Activated naive CD8-positive, alpha-beta T cell treated with anti-CD3 and anti-CD28 coated beads, Interleukin-2, amount 10 ng/mL, durations not matched to agents 7 days and 5 days (primary cell): Measurements from ENCODE around the gene PILRA. TPM values are rescaled to one million over a fixed set of nuclear protein-coding genes. Genes with fewer than 3 reads are reported as not detected.
"Not testable (repeated sequence)": the region's sequence is repeated elsewhere in the genome, so short reads cannot be mapped to it uniquely, and the experiment has no call there.

Experiments used
- ATAC-seq: fragments of 150-1000 bp; cut with Tn5 transposase; one replicate; pipeline ENCODE4 v1.10.0; 2021; ENCODE audit warnings: low read depth, moderate library complexity
- POLR2A ChIA-PET: fragments of 350-600 bp; sonication (Branson Sonifier 250); formaldehyde crosslinking; loops from one replicate; lab custom pipeline; 2021; ENCODE audit warnings: antibody characterized with exemption; lab: Charles Lee
- DNase-seq: peaks from one replicate; pipeline ENCODE4 v3.0.0; 2021
- H3K27ac Mint-ChIP-seq: one replicate; pipeline ENCODE4 v1.8.0; 2022; ENCODE audit warnings: mild to moderate bottlenecking, mixed read lengths
- H3K27me3 Mint-ChIP-seq: one replicate; pipeline ENCODE4 v1.8.0; 2022; ENCODE audit warnings: mild to moderate bottlenecking, moderate library complexity, mixed read lengths
- H3K36me3 Mint-ChIP-seq: one replicate; pipeline ENCODE4 v1.8.0; 2021; ENCODE audit warnings: mild to moderate bottlenecking, mixed read lengths
- H3K4me1 Mint-ChIP-seq: one replicate; pipeline ENCODE4 v1.8.0; 2021; ENCODE audit warnings: mixed read lengths
- H3K4me3 Mint-ChIP-seq: one replicate; pipeline ENCODE4 v1.8.0; 2022; ENCODE audit warnings: mild to moderate bottlenecking, moderate library complexity, mixed read lengths
- H3K9me3 Mint-ChIP-seq: one replicate; pipeline ENCODE4 v1.8.0; 2021; ENCODE audit warnings: mixed read lengths
- total RNA-seq, 2 experiments: library from RNA; stranded (reverse); gene quantifications; one replicate each; pipeline ENCODE4 v1.2.3, GENCODE V29; 2021

PILRA gene
- total RNA-seq, 2 experiments from 2014 or later, result 4.1 to 5.1 TPM

DNA sequence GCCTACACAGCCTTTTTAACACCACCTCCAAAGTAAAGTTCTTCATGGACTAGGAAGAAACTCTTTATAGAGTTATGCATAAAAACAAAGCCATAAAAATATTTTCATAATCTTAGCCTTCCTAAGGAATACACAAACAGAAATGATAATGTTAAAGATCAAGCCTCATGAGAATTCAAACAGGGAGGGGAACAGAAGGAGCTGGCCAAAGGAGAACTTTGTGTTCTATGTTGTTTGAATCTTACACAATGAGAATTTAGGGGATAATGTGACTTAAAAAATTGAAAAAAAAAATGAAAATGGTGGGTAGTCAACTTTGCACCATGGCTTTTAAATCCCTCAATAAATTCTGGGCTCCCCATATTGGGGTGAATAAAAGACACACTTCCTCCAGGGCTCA, 24.5 kb upstream of the PILRA start:
- Mint-ChIP-seq H3K4me1 (peaks cover 46% of the 10 kb centered on the region), H3K27ac (peak overlapping the region; percentile 38), H3K27me3 (no peaks in the 10 kb centered on the region), H3K4me3 (no peak overlapping the region), H3K36me3 (peaks cover 35% of the 10 kb centered on the region), H3K9me3 (no peaks in the 10 kb centered on the region)
- ATAC-seq (no peak), DNase-seq (no peak)
- POLR2A ChIA-PET, result interaction anchor here (0.6 to 1.5 kb wide), 2 partner anchors 80 to 107 kb away, joined by 3 to 4 read pairs; partner anchors contain the start of gene ZCWPW1

DNA sequence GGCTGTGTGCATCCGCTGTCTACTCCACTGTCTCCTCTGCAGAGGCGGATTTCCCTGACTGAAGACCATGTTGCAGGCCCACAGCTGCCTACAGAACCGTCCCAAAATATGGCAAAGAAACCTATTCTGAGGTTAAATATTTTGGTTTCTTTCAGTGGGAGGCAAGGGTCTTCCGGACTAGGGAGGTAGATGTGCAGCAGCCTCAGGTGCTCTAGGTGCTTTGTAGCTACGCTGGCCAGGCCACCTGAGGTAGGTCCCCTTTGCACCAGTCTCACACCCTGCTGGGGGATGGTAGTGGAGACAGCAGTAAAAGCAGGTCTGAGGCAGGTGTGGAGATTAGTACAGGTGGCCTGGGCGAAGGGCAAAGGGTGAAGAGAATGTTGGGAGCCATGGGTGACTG, 23.5 kb upstream of the PILRA start:
- Mint-ChIP-seq H3K36me3 (peaks cover 36% of the 10 kb centered on the region), H3K9me3 (no peaks in the 10 kb centered on the region), H3K4me1 (peaks cover 40% of the 10 kb centered on the region), H3K27ac (peak overlapping the region; percentile 72), H3K27me3 (no peaks in the 10 kb centered on the region), H3K4me3 (no peak overlapping the region)
- DNase-seq (no peak), ATAC-seq (no peak)
- POLR2A ChIA-PET, result interaction anchor here (1.5 kb wide), 1 partner anchor 79 kb away, joined by 4 read pairs; the partner anchor contains the start of gene ZCWPW1

DNA sequence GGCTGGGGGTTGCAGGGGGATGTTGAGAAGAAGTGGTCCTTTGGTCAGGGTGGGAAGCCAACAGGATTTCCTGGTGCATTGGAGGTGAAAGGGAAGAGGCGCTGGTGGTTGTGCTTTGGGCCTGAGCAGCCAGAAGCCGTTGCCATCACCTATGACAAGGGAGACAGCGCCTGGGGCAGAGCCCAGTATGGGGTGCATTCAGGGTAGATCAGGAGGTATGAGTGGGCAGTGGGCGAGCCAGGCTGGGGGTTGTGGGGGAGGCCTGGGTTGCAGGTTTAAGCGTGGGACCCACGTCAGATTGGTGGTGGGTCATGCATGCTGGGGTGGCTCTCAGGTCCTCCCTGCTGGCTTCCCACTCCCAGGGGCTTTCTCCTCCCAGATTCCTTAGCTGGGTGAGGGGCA, 21.6 kb upstream of the PILRA start:
- peak overlapping the region; percentile 95 for H3K27ac Mint-ChIP-seq
- H3K36me3 Mint-ChIP-seq, result peaks cover 40% of the 10 kb centered on the region
- POLR2A ChIA-PET, result interaction anchor here (0.6 kb wide), 1 partner anchor 963 kb away, joined by 7 read pairs; no protein-coding TSS in a partner anchor
- peak overlapping the region; percentile 82 for H3K4me3 Mint-ChIP-seq
- DNase-seq (no peak), ATAC-seq (peak; percentile 34)
- H3K4me1 Mint-ChIP-seq, result peaks cover 33% of the 10 kb centered on the region
- H3K27me3 Mint-ChIP-seq, result no peaks in the 10 kb centered on the region
- no peaks in the 10 kb centered on the region for H3K9me3 Mint-ChIP-seq

DNA sequence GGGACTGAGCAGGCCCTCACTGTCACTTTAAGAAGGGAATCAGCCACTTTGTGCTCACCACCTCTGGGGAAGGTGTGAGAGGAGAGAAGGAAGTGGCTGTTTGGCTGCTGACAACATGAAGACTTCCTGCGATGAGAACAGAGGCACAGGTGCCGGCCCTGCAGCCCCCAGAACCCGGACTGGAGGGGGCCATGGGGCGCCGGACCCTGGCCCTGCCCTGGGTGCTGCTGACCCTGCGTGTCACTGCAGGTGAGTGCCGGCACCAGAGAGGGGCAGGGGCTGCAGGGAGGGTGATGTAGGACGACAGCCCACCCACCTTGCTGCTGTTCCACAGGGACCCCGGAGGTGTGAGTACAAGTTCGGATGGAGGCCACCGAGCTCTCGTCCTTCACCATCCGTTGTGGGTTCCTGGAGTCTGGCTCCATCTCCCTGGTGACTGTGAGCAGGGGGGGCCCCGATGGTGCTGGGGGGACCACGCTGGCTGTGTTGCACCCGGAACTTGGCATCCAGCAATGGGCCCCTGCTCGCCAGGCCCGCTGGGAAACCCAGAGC, 21.0 kb upstream of the PILRA start:
- POLR2A ChIA-PET, result interaction anchor here (0.6 to 1.5 kb wide), 5 partner anchors 16 to 187 kb away, joined by 3 to 5 read pairs (median 3); partner anchors contain the start of gene MEPCE
- DNase-seq (peak; percentile 49), ATAC-seq (peak; percentile 83)
- H3K4me1 Mint-ChIP-seq, result peaks cover 31% of the 10 kb centered on the region
- not testable (repeated sequence) for H3K9me3 Mint-ChIP-seq, H3K27me3 Mint-ChIP-seq
- H3K27ac Mint-ChIP-seq, result peak overlapping the region; percentile 95
- H3K36me3 Mint-ChIP-seq, result peaks cover 36% of the 10 kb centered on the region
- H3K4me3 Mint-ChIP-seq, result peak overlapping the region; percentile 82

DNA sequence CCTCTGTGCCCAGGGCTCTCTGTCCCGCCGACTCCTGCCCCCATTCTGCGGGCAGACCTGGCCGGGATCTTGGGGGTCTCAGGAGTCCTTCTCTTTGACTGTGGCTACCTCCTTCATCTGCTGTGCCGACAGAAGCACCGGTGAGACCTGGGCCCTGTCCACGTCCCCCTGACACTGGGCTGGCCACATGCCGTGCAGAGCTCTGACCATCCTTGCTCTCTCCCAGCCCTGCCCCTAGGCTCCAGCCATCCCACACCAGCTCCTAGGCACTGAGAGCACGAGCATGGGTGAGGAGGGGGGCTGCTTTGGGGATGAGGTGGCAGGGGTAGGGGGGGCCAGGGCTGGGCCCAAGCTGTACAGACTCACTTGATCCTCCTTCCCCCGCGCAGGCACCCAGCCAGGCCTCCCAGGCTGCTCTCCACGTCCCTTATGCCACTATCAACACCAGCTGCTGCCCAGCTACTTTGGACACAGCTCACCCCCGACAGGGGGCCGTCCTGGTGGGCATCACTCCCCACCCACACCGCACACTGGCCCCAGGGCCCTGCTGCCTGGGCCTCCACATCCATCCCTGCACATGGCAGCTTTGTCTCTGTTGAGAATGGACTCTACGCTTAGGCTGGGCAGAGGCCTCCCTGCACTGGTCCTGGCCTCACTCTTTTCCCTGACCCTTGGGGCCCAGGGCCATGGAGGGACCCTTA, 20.2 kb upstream of the PILRA start:
- POLR2A ChIA-PET, result interaction anchor here (0.6 to 1.5 kb wide), 6 partner anchors 16 to 188 kb away, joined by 3 to 5 read pairs (median 4); partner anchors contain the start of gene MEPCE
- DNase-seq (no peak), ATAC-seq (no peak)
- Mint-ChIP-seq H3K36me3 (peaks cover 31% of the 10 kb centered on the region), H3K27ac (peak overlapping the region; percentile 95), H3K4me3 (peak overlapping the region; percentile 82), H3K27me3 (no peaks in the 10 kb centered on the region), H3K9me3 (no peaks in the 10 kb centered on the region), H3K4me1 (peaks cover 28% of the 10 kb centered on the region)

DNA sequence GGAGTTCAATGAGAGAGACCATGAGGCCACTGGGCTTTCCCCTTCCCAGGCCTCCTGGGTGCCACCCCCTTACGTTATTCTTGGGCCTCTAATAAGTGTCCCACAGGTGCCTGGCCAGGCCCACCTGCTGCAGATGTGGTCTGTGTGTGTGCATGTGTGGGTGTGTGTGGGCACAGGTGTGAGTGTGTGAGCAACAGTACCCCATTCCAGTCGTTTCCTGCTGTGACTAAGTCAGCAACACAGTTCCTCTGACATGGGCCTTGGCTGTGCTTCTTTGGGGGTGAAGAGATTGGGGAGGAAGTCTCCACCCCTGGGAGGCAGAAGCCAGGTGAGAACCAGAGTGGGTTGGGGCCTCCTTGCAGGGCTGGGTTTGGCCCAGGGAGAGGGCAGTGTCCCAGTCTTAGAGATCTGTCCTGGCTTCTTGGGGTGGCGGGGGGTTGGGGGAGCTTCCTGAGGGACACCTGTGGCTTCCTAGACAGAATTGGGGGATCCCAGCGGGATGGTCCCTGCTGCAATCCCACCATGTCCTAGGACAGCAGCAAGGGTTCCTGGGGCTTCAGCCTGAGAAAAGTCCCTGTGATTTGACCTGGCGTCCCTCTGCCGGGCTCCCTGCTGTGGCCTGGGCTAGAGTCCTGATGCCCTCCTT, 19.5 kb upstream of the PILRA start:
- H3K9me3 Mint-ChIP-seq, result no peaks in the 10 kb centered on the region
- ATAC-seq (peak; percentile 48), DNase-seq (peak; percentile 43)
- peak overlapping the region; percentile 95 for H3K27ac Mint-ChIP-seq
- H3K27me3 Mint-ChIP-seq, result no peaks in the 10 kb centered on the region
- H3K4me3 Mint-ChIP-seq, result peak overlapping the region; percentile 82
- peaks cover 29% of the 10 kb centered on the region for H3K36me3 Mint-ChIP-seq
- POLR2A ChIA-PET, result interaction anchor here (0.8 to 1.5 kb wide), 3 partner anchors 15 to 75 kb away, joined by 3 to 5 read pairs (median 4); partner anchors contain the start of gene ZCWPW1
- peaks cover 28% of the 10 kb centered on the region for H3K4me1 Mint-ChIP-seq

DNA sequence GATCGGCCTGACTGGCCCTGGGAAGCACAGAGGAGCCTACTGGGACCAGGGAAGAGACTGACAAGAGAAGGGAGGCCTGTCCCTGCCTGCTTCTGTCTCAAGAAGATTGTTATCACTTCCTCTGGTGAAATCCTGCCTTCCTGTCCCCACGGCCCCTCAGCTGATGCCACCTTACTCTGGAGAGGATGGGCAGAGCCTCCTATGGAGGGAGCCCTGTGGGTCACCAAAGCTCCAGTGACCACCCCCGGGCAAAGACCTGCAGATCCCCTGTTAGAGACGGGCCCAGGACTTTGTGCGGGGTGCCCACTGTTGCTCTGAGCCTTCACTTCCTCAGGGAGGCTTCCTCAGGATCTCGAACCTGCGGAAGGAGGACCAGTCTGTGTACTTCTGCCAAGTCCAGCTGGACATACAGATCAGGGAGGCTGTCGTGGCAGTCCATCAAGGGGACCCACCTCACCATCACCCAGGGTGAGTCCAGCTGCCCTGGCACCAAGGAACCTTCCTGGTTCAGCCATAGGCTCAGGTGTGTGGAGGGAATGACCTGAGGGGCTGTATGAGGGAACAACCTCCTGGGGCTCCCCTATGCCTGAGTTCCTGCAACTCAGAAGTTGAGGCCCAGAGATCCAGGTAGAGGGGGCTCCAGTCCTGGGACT, 16.7 kb upstream of the PILRA start:
- no peak for DNase-seq
- H3K27ac Mint-ChIP-seq, result peak overlapping the region; percentile 21
- H3K9me3 Mint-ChIP-seq, result no peaks in the 10 kb centered on the region
- no peak for ATAC-seq
- peaks cover 28% of the 10 kb centered on the region for H3K36me3 Mint-ChIP-seq
- H3K27me3 Mint-ChIP-seq, result no peaks in the 10 kb centered on the region
- H3K4me3 Mint-ChIP-seq, result no peak overlapping the region
- POLR2A ChIA-PET, result interaction anchor here (1.4 kb wide), 1 partner anchor 9 kb away, joined by 5 read pairs; no protein-coding TSS in a partner anchor
- H3K4me1 Mint-ChIP-seq, result peaks cover 12% of the 10 kb centered on the region

DNA sequence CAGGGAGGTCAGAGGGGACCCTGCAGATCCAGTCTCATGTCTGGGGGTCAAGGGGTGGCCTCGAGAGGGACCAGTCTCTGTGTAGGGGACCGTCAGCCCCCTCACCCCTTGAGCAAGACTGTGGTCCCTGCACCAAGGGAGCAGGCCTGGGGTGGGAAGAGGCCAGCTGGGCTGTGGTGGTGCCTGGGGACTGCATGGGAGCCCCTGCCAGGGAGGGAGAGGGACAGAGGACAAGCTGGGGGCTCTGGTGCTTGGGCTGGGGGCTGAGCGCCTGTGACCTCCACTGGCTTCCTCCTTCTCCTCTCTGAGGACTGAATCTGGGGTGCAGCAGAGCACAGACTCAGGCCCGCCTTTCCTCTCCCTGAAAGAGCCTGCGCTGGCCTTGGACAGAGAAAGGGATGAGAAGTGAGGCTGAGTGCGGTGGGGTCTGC, 16.1 kb upstream of the PILRA start:
- Mint-ChIP-seq H3K9me3 (no peaks in the 10 kb centered on the region), H3K36me3 (peaks cover 30% of the 10 kb centered on the region), H3K4me3 (no peak overlapping the region), H3K4me1 (peaks cover 10% of the 10 kb centered on the region), H3K27ac (no peak overlapping the region), H3K27me3 (no peaks in the 10 kb centered on the region)
- DNase-seq, result no peak
- no peak for ATAC-seq
- POLR2A ChIA-PET, result no interaction called here

DNA sequence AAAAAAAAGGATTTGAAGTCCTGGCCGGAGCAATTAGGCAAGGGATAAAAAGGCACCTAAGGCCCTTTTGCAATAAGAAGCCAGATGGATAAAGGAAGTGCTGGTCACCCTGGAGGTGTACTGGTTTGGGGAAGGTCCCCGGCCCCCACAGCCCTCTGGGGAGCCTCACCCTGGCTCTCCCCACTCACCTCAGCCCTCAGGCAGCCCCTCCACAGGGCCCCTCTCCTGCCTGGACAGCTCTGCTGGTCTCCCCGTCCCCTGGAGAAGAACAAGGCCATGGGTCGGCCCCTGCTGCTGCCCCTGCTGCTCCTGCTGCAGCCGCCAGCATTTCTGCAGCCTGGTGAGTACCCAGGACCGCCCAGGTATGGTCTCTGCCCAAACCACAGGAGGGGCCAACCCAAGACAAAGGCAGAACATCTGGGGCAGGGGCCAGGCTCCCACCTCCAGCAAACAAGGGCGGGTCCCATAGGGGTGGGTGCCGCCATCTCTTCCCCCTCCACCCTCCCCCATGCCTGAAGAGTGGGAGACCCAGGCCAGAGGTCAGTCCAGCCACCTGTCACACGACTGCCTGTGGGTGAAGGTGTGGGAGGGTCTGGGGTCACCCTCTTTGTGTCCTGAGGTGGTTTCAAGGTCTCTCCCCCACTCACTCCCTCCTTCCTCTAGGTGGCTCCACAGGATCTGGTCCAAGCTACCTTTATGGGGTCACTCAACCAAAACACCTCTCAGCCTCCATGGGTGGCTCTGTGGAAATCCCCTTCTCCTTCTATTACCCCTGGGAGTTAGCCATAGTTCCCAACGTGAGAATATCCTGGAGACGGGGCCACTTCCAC, 15.0 kb upstream of the PILRA start, which contains the start of gene PILRB:
TSS of gene PILRB (plus strand) at position 91 of the 830 bp plus-strand sequence. CDS start at position 277, 186 bp downstream.
- H3K4me3 Mint-ChIP-seq, result no peak within 1 kb of the TSS
- peaks cover 33% of the 10 kb centered on the region for H3K36me3 Mint-ChIP-seq
- H3K27me3 Mint-ChIP-seq, result no peaks in the 10 kb centered on the region
- ATAC-seq, result no peak
- H3K9me3 Mint-ChIP-seq, result no peaks in the 10 kb centered on the region
- POLR2A ChIA-PET, result no interaction called here
- no peak for DNase-seq
- peak within 1 kb of the TSS; percentile 48 for H3K27ac Mint-ChIP-seq
- peaks cover 9% of the 10 kb centered on the region for H3K4me1 Mint-ChIP-seq

DNA sequence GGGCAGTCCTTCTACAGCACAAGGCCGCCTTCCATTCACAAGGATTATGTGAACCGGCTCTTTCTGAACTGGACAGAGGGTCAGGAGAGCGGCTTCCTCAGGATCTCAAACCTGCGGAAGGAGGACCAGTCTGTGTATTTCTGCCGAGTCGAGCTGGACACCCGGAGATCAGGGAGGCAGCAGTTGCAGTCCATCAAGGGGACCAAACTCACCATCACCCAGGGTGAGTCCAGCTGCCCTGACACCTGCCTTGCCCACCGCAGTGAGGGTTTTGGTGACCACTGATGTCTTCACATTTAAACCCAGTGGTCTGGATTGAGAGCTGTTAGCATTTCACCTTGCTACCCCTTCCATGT, 14.5 kb upstream of the PILRA start:
- H3K36me3 Mint-ChIP-seq, result peaks cover 34% of the 10 kb centered on the region
- peak overlapping the region; percentile 48 for H3K27ac Mint-ChIP-seq
- no peaks in the 10 kb centered on the region for H3K9me3 Mint-ChIP-seq
- no peak overlapping the region for H3K4me3 Mint-ChIP-seq
- DNase-seq (no peak), ATAC-seq (no peak)
- H3K4me1 Mint-ChIP-seq, result peaks cover 7% of the 10 kb centered on the region
- H3K27me3 Mint-ChIP-seq, result no peaks in the 10 kb centered on the region
- POLR2A ChIA-PET, result no interaction called here

DNA sequence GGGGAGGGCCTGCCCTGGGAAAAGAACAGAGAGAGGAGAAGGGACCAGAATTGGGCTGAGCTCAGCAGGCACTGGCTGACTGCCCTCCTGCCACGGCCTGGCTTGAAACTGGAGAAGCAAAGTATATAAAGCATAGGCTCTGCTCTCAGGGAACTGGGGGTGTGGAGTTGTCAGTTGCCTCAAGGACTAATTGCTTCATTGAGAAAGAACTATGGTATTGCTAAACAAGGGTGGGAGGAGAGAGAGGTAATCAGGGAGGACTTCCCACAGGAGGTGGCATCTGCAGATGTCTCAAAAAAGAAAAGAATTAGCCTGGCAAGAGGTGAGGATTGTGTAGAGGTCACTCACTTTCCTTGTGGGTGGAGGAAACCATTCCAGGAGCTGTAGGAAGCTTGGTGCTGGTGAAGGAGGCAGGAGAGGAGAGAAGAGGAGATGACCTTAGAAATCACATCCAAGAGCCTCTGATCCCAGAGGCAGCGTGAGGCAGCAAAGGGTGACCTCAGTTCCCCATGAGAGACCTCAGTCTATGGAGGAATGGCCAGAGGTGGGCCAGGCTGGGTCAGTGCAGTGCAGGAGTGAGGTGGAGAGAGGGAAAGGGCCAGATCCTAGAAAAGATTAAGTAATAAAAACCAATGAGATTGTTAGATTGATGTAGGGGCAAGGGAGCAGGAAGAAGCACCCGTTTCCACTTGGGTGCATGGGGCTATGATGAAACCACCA, 13.0 kb upstream of the PILRA start:
- no peak overlapping the region for H3K4me3 Mint-ChIP-seq
- H3K27me3 Mint-ChIP-seq, result no peaks in the 10 kb centered on the region
- POLR2A ChIA-PET, result no interaction called here
- ATAC-seq (no peak), DNase-seq (no peak)
- H3K27ac Mint-ChIP-seq, result no peak overlapping the region
- H3K4me1 Mint-ChIP-seq, result peaks cover 11% of the 10 kb centered on the region
- no peaks in the 10 kb centered on the region for H3K9me3 Mint-ChIP-seq
- peaks cover 37% of the 10 kb centered on the region for H3K36me3 Mint-ChIP-seq

DNA sequence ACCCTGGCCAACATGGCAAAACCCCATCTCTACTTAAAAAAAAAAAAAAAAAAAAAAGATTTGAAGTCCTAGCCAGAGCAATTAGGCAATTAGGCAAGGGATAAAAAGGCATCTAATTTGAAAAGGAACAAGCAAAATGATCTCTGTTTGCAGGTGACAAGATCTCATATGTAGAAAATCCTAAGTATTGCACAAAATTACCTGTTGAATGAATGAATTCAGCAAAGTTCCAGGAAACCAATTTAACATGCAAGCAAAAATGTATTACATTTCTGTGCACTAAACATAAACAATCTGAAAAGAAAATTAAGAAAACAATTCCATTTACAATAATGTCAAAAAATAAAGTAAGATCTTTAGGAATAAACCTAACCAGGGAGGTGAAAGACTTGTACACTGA, 10.2 kb upstream of the PILRA start:
- H3K36me3 Mint-ChIP-seq, result peaks cover 36% of the 10 kb centered on the region
- H3K27ac Mint-ChIP-seq, result no peak overlapping the region
- no peak overlapping the region for H3K4me3 Mint-ChIP-seq

More for the DNA sequence above, 10.2 kb upstream of the PILRA start:
- DNase-seq, result no peak
- H3K9me3 Mint-ChIP-seq, result no peaks in the 10 kb centered on the region
- peaks cover 26% of the 10 kb centered on the region for H3K4me1 Mint-ChIP-seq
- ATAC-seq, result no peak
- POLR2A ChIA-PET, result no interaction called here
- H3K27me3 Mint-ChIP-seq, result no peaks in the 10 kb centered on the region
